Muscle of leg (tissue), 11 donors: ENCODE data around the gene PBRM1. TPM values are rescaled to one million over a fixed set of nuclear protein-coding genes. Genes with fewer than 3 reads are reported as not detected.
"Not testable (repeated sequence)": the region's sequence is repeated elsewhere in the genome, so short reads cannot be mapped to it uniquely, and the experiment has no call there.

Experiments used
- DNase-seq: peaks from one replicate; pipeline ENCODE4 v3.0.0; 2013
- H3K27ac ChIP-seq: one replicate; pipeline ENCODE4 v1.5.1; 2013; ENCODE audit warnings: mild to moderate bottlenecking, low read length, control low read depth
- H3K27me3 ChIP-seq: one replicate; pipeline ENCODE4 v1.6.1; 2013; ENCODE audit warnings: low read length; ENCODE audit not compliant: control insufficient read depth, insufficient read depth
- H3K36me3 ChIP-seq: one replicate; pipeline ENCODE4 v1.6.1; 2013; ENCODE audit warnings: low read length; ENCODE audit not compliant: control insufficient read depth, insufficient read depth
- H3K4me1 ChIP-seq: one replicate; pipeline ENCODE4 v1.6.1; 2013; ENCODE audit warnings: low read length; ENCODE audit not compliant: control insufficient read depth, insufficient read depth
- H3K4me3 ChIP-seq: one replicate; pipeline ENCODE4 v1.5.1; 2013; ENCODE audit warnings: low read length, control low read depth
- H3K9me3 ChIP-seq: replicated peaks from 2 replicates; pipeline ENCODE4 v1.6.1; 2013; ENCODE audit warnings: low read depth, low read length; ENCODE audit not compliant: control insufficient read depth
- WGBS: methylation state at CpG from one replicate; pipeline ENCODE4 v1.1.5; 2013; ENCODE audit warnings: missing lambda C conversion rate; ENCODE audit not compliant: insufficient coverage; 5-methylcytosine and 5-hydroxymethylcytosine counted together
- polyA plus RNA-seq, 8 donors: library from polyadenylated mRNA; unstranded; fragments of 120-200 nt; gene quantifications; one replicate each; pipeline versions ENCODE4 v1.2.1 to v1.2.3, GENCODE V29; 2013; ENCODE audit warnings: inconsistent platforms in 1 of 8, low replicate concordance in 1 of 8; ENCODE audit not compliant: insufficient read length in 8 of 8, insufficient read depth in 1 of 8
- total RNA-seq: library from RNA; stranded (reverse); fragments of 120-200 nt; gene quantifications from one replicate; pipeline ENCODE4 v1.2.4, GENCODE V29; 2013

PBRM1 gene
- total and polyA plus RNA-seq, 9 donors = 26.1 to 53.1 (median 47.3) TPM

GRCh38 chr3:52526671-52527038 lies 159.1 kb downstream of the PBRM1 start:
- not testable (repeated sequence) for H3K27me3 ChIP-seq, H3K9me3 ChIP-seq, H3K27ac ChIP-seq, DNase-seq, H3K4me3 ChIP-seq
- peaks cover 63% of the 10 kb centered on the region for H3K36me3 ChIP-seq
- H3K4me1 ChIP-seq = peaks cover 31% of the 10 kb centered on the region
- 91% methylated on average over 3 of the region's 5 CpGs for WGBS

- no peak overlapping the region for H3K4me3 ChIP-seq
- no peak for DNase-seq
- peaks cover 62% of the 10 kb centered on the region for H3K36me3 ChIP-seq
- no peaks in the 10 kb centered on the region for H3K9me3 ChIP-seq
- no peaks in the 10 kb centered on the region for H3K27me3 ChIP-seq
- WGBS = 76% methylated on average over 7 of the region's 9 CpGs
- H3K4me1 ChIP-seq = peaks cover 23% of the 10 kb centered on the region
- H3K27ac ChIP-seq = peak overlapping the region; percentile 45
Measured at GRCh38 chr3:52525680-52526561, 159.8 kb downstream of the PBRM1 start.

- H3K27ac ChIP-seq = peak overlapping the region; percentile 45
- H3K9me3 ChIP-seq = no peaks in the 10 kb centered on the region
- H3K4me1 ChIP-seq = peaks cover 16% of the 10 kb centered on the region
- H3K27me3 ChIP-seq = no peaks in the 10 kb centered on the region
- peak; percentile 45 for DNase-seq
- H3K4me3 ChIP-seq = no peak overlapping the region
- H3K36me3 ChIP-seq = peaks cover 59% of the 10 kb centered on the region
- WGBS = 83% methylated on average over 26 of the region's 34 CpGs
Measured at GRCh38 chr3:52524752-52525679, 160.7 kb downstream of the PBRM1 start.

GRCh38 chr3:52524258-52524751 lies 161.4 kb downstream of the PBRM1 start:
- Histone ChIP-seq H3K27me3 (no peaks in the 10 kb centered on the region), H3K9me3 (no peaks in the 10 kb centered on the region), H3K4me1 (peaks cover 15% of the 10 kb centered on the region), H3K4me3 (no peak overlapping the region), H3K36me3 (peaks cover 58% of the 10 kb centered on the region), H3K27ac (peak overlapping the region; percentile 35)
- WGBS = 87% methylated on average over 15 of the region's 18 CpGs
- no peak for DNase-seq

- Histone ChIP-seq H3K27me3 (no peaks in the 10 kb centered on the region), H3K36me3 (peaks cover 52% of the 10 kb centered on the region), H3K4me1 (peaks cover 16% of the 10 kb centered on the region), H3K4me3 (no peak overlapping the region), H3K27ac (no peak overlapping the region), H3K9me3 (no peaks in the 10 kb centered on the region)
- 83% methylated on average over 14 of the region's 26 CpGs for WGBS
- DNase-seq = no peak
Measured at GRCh38 chr3:52523386-52524257, 162.1 kb downstream of the PBRM1 start.

- Histone ChIP-seq H3K4me1 (peaks cover 21% of the 10 kb centered on the region), H3K4me3 (no peak overlapping the region), H3K27me3 (no peaks in the 10 kb centered on the region), H3K36me3 (peaks cover 44% of the 10 kb centered on the region), H3K9me3 (no peaks in the 10 kb centered on the region), H3K27ac (no peak overlapping the region)
- no peak for DNase-seq
- 85% methylated on average over 8 of the region's 14 CpGs for WGBS
Measured at GRCh38 chr3:52522651-52523251, 163.0 kb downstream of the PBRM1 start.

GRCh38 chr3:52521881-52522650 lies 163.6 kb downstream of the PBRM1 start:
- no peaks in the 10 kb centered on the region for H3K9me3 ChIP-seq
- H3K4me3 ChIP-seq = no peak overlapping the region
- WGBS = 92% methylated on average over 27 of the region's 33 CpGs
- peaks cover 37% of the 10 kb centered on the region for H3K36me3 ChIP-seq
- H3K27ac ChIP-seq = no peak overlapping the region
- no peak for DNase-seq
- H3K4me1 ChIP-seq = peaks cover 21% of the 10 kb centered on the region
- H3K27me3 ChIP-seq = no peaks in the 10 kb centered on the region

GRCh38 chr3:52521488-52521824 lies 164.3 kb downstream of the PBRM1 start:
- Histone ChIP-seq H3K4me3 (no peak overlapping the region), H3K27me3 (no peaks in the 10 kb centered on the region), H3K9me3 (no peaks in the 10 kb centered on the region), H3K27ac (no peak overlapping the region), H3K4me1 (peaks cover 21% of the 10 kb centered on the region), H3K36me3 (peaks cover 31% of the 10 kb centered on the region)
- 87% methylated on average over 6 of the region's 8 CpGs for WGBS
- no peak for DNase-seq
